PC-3 (cell line): ENCODE data around the gene P2RY6.

Experiments used
- CTCF ChIP-seq: fragments of 300-600 bp; sonication (generic); conservative IDR thresholded peaks from 2 replicates; pipeline ENCODE4 v1.5.1; 2017; ENCODE audit warnings: antibody characterized with exemption, low read depth, mild to moderate bottlenecking, low read length
- EZH2 ChIP-seq: fragments of 300-600 bp; sonication (generic); IDR thresholded peaks from one replicate; pipeline ENCODE4 v1.6.1; 2017; ENCODE audit warnings: antibody characterized with exemption, mild to moderate bottlenecking, low read length; ENCODE audit not compliant: unreplicated experiment

GRCh38 chr11:73291781-73292524 is 19.8 kb downstream of the P2RY6 start:
- TF ChIP-seq CTCF (no peak), EZH2 (no peak)
